ENCODE measurements around the gene IL1R2.

The IL1R2 gene, protein sequence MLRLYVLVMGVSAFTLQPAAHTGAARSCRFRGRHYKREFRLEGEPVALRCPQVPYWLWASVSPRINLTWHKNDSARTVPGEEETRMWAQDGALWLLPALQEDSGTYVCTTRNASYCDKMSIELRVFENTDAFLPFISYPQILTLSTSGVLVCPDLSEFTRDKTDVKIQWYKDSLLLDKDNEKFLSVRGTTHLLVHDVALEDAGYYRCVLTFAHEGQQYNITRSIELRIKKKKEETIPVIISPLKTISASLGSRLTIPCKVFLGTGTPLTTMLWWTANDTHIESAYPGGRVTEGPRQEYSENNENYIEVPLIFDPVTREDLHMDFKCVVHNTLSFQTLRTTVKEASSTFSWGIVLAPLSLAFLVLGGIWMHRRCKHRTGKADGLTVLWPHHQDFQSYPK
- total RNA-seq, result 0 to 3.4 (median 0.45) reads per million in 9 experiments

- no peak within 1 kb of the TSS for H3K27ac Mint-ChIP-seq
- ATAC-seq (replicated peaks), result no peak
- H3K36me3 Mint-ChIP-seq (ENCODE audit: insufficient read depth), result peaks cover 4% of the 10 kb centered on the region
- peaks cover 17 to 25% of the 10 kb centered on the region in 2 donors for H3K4me1 Mint-ChIP-seq (ENCODE audit: low read depth in 2 of 2)
- no peak for DNase-seq
- peaks cover 17 to 48% of the 10 kb centered on the region in 2 donors for H3K27me3 Mint-ChIP-seq
- H3K4me3 Mint-ChIP-seq, result no peak within 1 kb of the TSS
- no peaks in the 10 kb centered on the region for H3K9me3 Mint-ChIP-seq
Observed at GRCh38 chr2:101991721-101992145, at the start of gene IL1R2. IL1R2 (plus strand) TSS chr2:101991960; CDS start chr2:102008576, 16,616 bp downstream.

DNA sequence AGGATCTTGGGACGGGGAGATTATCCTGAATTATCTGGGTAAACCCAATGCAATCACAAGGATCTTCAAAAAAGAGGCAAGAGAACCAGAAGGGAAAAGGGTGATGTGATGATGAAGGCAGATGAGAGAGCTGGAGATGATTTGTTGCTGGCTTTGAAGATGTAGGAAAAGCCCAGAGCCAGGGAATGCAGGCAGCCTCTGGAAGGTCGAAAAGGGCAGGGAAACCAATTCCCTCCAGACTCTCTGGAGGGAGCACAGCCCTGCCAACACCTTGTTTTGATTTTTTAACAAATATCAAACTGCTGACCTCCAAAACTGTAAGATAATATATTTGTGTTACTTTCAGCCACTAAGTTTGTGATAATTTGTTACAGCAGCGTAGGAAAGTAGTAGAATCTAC, 48.9 kb upstream of the IL1R2 start:
- no peak for ATAC-seq (replicated peaks)
- H3K27ac Mint-ChIP-seq, result no peak overlapping the region
- no peaks in the 10 kb centered on the region for H3K36me3 Mint-ChIP-seq (ENCODE audit: insufficient read depth)
- no peak for DNase-seq
- H3K27me3 Mint-ChIP-seq, result peaks cover 10 to 31% of the 10 kb centered on the region in 2 donors
- H3K4me3 Mint-ChIP-seq, result no peak overlapping the region
- peaks cover 2 to 10% of the 10 kb centered on the region in 2 donors for H3K9me3 Mint-ChIP-seq
- H3K4me1 Mint-ChIP-seq (ENCODE audit: low read depth in 2 of 2), result no peaks in the 10 kb centered on the region

DNA sequence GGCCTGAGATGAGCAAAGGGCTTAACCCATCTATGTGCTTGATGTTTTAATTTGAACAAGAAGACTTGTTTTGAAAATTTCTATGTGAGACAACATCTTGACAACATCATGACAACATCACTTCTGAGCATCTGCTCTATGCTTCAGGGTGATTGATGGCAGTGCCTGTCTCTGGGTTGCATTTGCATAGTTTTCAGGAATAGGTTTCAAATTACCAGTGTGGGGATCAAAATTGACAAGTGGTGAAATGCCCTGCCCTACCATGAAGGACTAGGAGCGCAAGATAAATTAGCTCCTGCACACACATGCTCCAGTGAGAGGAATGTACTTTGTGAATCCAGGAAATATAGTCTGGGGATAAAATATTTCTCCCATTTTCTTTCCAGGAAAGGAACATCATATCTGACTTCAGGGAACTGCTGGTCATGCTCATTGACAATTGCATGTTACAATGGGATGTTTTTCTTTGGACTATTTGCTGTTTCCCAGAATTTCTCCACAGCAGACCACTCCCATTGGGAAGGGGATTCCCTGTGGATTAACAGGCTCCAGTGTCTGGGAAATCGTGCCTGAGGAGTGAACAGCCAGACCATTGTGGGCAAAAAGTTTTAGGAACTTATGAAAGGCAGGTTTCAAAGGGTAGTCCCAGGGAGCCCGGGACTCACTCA, 45.3 kb upstream of the IL1R2 start:
- Mint-ChIP-seq H3K4me3 (no peak overlapping the region), H3K27ac (no peak overlapping the region), H3K4me1 (ENCODE audit: low read depth in 2 of 2) (no peaks in the 10 kb centered on the region), H3K27me3 (peaks cover 10 to 28% of the 10 kb centered on the region in 2 donors), H3K9me3 (no peaks in the 10 kb centered on the region), H3K36me3 (ENCODE audit: insufficient read depth) (no peaks in the 10 kb centered on the region)
- no peak for ATAC-seq (replicated peaks)
- DNase-seq, result no peak

- Mint-ChIP-seq H3K36me3 (ENCODE audit: insufficient read depth) (no peaks in the 10 kb centered on the region), H3K27ac (no peak overlapping the region), H3K4me3 (no peak overlapping the region), H3K27me3 (peaks cover 10 to 28% of the 10 kb centered on the region in 2 donors), H3K9me3 (no peaks in the 10 kb centered on the region), H3K4me1 (ENCODE audit: low read depth in 2 of 2) (no peaks in the 10 kb centered on the region)
- DNase-seq (no peak), ATAC-seq (replicated peaks) (no peak)
Observed at GRCh38 chr2:101947374-101947773, 44.4 kb upstream of the IL1R2 start.

- Mint-ChIP-seq H3K4me1 (ENCODE audit: low read depth in 2 of 2) (no peaks in the 10 kb centered on the region), H3K27me3 (peaks cover 10 to 23% of the 10 kb centered on the region in 2 donors), H3K36me3 (ENCODE audit: insufficient read depth) (no peaks in the 10 kb centered on the region), H3K4me3 (no peak overlapping the region), H3K27ac (no peak overlapping the region), H3K9me3 (no peaks in the 10 kb centered on the region)
- ATAC-seq (replicated peaks) (no peak), DNase-seq (no peak)
Observed at GRCh38 chr2:101948625-101949155, 43.1 kb upstream of the IL1R2 start.

GRCh38 chr2:101949304-101949703, 42.5 kb upstream of the IL1R2 start:
- DNase-seq, result no peak
- Mint-ChIP-seq H3K9me3 (no peaks in the 10 kb centered on the region), H3K36me3 (ENCODE audit: insufficient read depth) (no peaks in the 10 kb centered on the region), H3K27ac (no peak overlapping the region), H3K4me1 (ENCODE audit: low read depth in 2 of 2) (peaks cover 0 to 2% of the 10 kb centered on the region in 2 donors), H3K27me3 (peaks cover 10 to 23% of the 10 kb centered on the region in 2 donors), H3K4me3 (no peak overlapping the region)
- ATAC-seq (replicated peaks), result no peak

DNA sequence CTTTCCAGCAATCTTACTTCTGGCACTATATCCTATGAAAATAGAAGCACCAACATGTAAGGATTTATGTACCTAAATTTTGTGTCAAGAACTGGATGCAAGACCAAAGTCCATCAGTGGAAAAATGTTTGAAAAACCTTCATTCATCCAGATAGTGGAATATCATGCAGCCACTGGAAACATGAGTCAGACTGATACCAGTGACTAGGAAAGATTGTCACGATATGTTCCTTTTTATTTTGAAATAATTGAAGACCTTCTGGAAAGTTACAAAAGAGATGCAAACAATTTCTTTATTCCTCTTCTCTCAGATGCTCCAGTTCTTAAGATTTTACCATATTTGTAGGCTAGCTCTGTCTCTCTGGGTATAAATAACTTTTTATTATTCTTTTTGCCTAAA, 40.5 kb upstream of the IL1R2 start:
- no peak overlapping the region for H3K27ac Mint-ChIP-seq
- peaks cover 6 to 10% of the 10 kb centered on the region in 2 donors for H3K27me3 Mint-ChIP-seq
- ATAC-seq (replicated peaks) (no peak), DNase-seq (no peak)
- no peaks in the 10 kb centered on the region for H3K36me3 Mint-ChIP-seq (ENCODE audit: insufficient read depth)
- no peaks in the 10 kb centered on the region for H3K9me3 Mint-ChIP-seq
- peaks cover 0 to 2% of the 10 kb centered on the region in 2 donors for H3K4me1 Mint-ChIP-seq (ENCODE audit: low read depth in 2 of 2)
- no peak overlapping the region for H3K4me3 Mint-ChIP-seq

DNA sequence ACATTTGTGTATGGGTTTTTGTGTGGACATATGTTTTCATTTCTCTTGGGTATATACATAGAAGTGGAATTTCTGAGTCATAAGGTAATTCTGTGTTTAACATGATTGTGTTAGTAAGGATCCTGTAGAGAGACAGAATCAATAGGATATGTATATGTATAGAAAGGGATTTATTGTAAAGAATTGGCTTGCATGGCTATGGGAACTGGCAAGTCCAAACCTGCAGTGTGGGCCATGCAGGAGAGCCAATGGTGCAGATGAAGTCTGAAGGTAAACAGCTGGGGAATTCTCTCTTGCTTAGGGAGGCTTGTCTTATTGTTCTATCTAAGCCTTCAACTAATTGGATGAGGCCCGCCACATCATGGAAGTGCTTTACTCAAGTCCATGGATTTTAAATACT, 39.2 kb upstream of the IL1R2 start:
- no peaks in the 10 kb centered on the region for H3K9me3 Mint-ChIP-seq
- no peak overlapping the region for H3K27ac Mint-ChIP-seq
- ATAC-seq (replicated peaks), result no peak

GRCh38 chr2:101956465-101957438, 35.0 kb upstream of the IL1R2 start:
- Mint-ChIP-seq H3K27ac (no peak overlapping the region), H3K36me3 (ENCODE audit: insufficient read depth) (no peaks in the 10 kb centered on the region)

More for the DNA sequence above, 39.2 kb upstream of the IL1R2 start:
- Mint-ChIP-seq H3K36me3 (ENCODE audit: insufficient read depth) (no peaks in the 10 kb centered on the region), H3K4me1 (ENCODE audit: low read depth in 2 of 2) (peaks cover 0 to 2% of the 10 kb centered on the region in 2 donors), H3K27me3 (peaks cover 6 to 9% of the 10 kb centered on the region in 2 donors), H3K4me3 (no peak overlapping the region)
- no peak for DNase-seq

DNA sequence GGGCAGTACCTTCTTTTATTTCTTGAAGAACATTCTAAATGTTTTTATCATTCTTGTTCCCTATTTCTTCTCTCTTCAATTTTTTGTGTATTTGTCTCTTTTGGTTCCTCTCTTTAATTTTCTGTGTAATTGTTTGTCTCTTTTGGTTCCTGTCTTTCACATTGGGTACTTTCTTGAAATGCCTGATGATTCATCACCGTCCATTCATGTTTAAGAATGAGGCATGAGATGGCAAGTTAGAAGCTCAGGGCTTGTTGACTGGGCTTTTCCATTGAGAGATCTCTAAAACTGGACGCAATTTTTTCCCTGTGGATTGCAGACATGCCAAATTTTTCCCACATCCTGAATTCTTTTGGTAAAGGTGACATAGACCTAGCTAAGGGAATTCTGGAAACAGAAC, 33.7 kb upstream of the IL1R2 start:
- DNase-seq, result no peak
- Mint-ChIP-seq H3K9me3 (no peaks in the 10 kb centered on the region), H3K27me3 (no peaks in the 10 kb centered on the region), H3K4me3 (no peak overlapping the region), H3K4me1 (ENCODE audit: low read depth in 2 of 2) (peaks cover 0 to 2% of the 10 kb centered on the region in 2 donors), H3K36me3 (ENCODE audit: insufficient read depth) (peaks cover 4% of the 10 kb centered on the region), H3K27ac (no peak overlapping the region)
- no peak for ATAC-seq (replicated peaks)

More at GRCh38 chr2:101956465-101957438, 35.0 kb upstream of the IL1R2 start:
- peaks cover 0 to 2% of the 10 kb centered on the region in 2 donors for H3K4me1 Mint-ChIP-seq (ENCODE audit: low read depth in 2 of 2)
- ATAC-seq (replicated peaks), result no peak
- H3K4me3 Mint-ChIP-seq, result no peak overlapping the region
- DNase-seq, result no peak
- no peaks in the 10 kb centered on the region for H3K27me3 Mint-ChIP-seq
- no peaks in the 10 kb centered on the region for H3K9me3 Mint-ChIP-seq

DNA sequence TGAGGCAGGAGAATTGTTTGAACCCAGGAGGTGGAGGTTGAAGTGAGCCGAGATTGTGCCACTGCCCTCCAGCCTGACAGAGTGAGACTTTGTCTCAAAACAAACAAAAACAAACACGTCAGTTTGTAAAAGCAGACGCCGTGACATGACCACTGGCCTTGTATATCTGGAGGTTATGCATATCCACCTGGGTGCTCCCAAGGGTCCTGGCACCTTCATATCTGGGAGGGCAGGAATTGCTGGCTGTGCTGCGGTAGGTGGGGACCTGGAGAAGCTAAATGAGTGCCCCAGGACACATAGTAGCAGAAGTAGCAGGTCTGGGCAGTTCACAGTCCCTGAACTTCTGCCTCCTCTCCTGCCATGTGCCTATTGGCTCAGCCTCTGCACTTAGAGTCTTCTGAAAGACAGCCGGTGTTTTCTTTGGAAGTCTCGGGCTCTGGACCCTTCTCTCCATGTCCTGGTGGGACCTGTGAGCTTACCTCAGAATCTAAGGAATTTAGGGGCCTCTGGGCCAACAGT, 30.9 kb upstream of the IL1R2 start:
- Mint-ChIP-seq H3K36me3 (ENCODE audit: insufficient read depth) (peaks cover 4% of the 10 kb centered on the region), H3K27ac (no peak overlapping the region), H3K27me3 (peaks cover 6 to 16% of the 10 kb centered on the region in 2 donors), H3K9me3 (no peaks in the 10 kb centered on the region), H3K4me1 (ENCODE audit: low read depth in 2 of 2) (no peaks in the 10 kb centered on the region), H3K4me3 (no peak overlapping the region)
- ATAC-seq (replicated peaks) (no peak), DNase-seq (no peak)

GRCh38 chr2:101961338-101962191, 30.2 kb upstream of the IL1R2 start:
- Mint-ChIP-seq H3K36me3 (ENCODE audit: insufficient read depth) (peaks cover 4% of the 10 kb centered on the region), H3K4me1 (ENCODE audit: low read depth in 2 of 2) (no peaks in the 10 kb centered on the region), H3K27me3 (peaks cover 6 to 16% of the 10 kb centered on the region in 2 donors), H3K4me3 (no peak overlapping the region), H3K9me3 (no peaks in the 10 kb centered on the region), H3K27ac (no peak overlapping the region)
- DNase-seq (no peak), ATAC-seq (replicated peaks) (no peak)

Data from effector memory CD8-positive, alpha-beta T cell (primary cell).